Vagina (tissue), 2 donors: ENCODE measurements around the gene LMO1. TPM values are rescaled to one million over a fixed set of nuclear protein-coding genes. Genes with fewer than 3 reads are reported as not detected.

Experiments
- DNase-seq, 2 donors: peaks; one replicate each; pipeline ENCODE4 v3.0.0-alpha.2; 2017; ENCODE audit errors: extremely low spot score in 2 of 2
- H3K27ac ChIP-seq: fragments of 200-600 bp; sonication (generic); one replicate; pipeline ENCODE4 v1.5.1; 2019
- H3K27me3 ChIP-seq: fragments of 200-600 bp; sonication (generic); one replicate; pipeline ENCODE4 v1.5.1; 2019
- H3K36me3 ChIP-seq, 2 donors: fragments of 200-600 bp; sonication (generic); one replicate each; pipeline ENCODE4 v1.5.1; 2017 to 2019
- H3K4me1 ChIP-seq: fragments of 200-600 bp; sonication (generic); one replicate; pipeline ENCODE4 v1.5.1; 2019
- H3K4me3 ChIP-seq, 2 donors: fragments of 200-600 bp; sonication (generic); 1 replicate in 1 of 2; 2 replicates in 1 of 2; pipeline ENCODE4 v1.5.1; 2016 to 2019
- H3K9me3 ChIP-seq: fragments of 200-600 bp; sonication (generic); one replicate; pipeline ENCODE4 v1.5.1; 2019
- POLR2A ChIP-seq, 2 donors: fragments of 450-650 bp; IDR thresholded peaks; one replicate each; pipeline ENCODE4 v1.6.1; 2017; ENCODE audit warnings: antibody characterized with exemption in 2 of 2, mild to moderate bottlenecking in 2 of 2, moderate library complexity in 2 of 2
- POLR2AphosphoS5 ChIP-seq, 2 donors: sonication (generic); formaldehyde crosslinking; IDR thresholded peaks; one replicate each; pipeline ENCODE4 v1.9.0; 2017; ENCODE audit warnings: antibody characterized with exemption in 2 of 2, mild to moderate bottlenecking in 2 of 2, low read depth in 1 of 2; ENCODE audit not compliant: insufficient read depth in 1 of 2
- intact Hi-C: fragments of 100-400 bp; cut with DNase I; formaldehyde crosslinking; loops from one replicate; pipeline ENCODE4 v1.15.1; 2023
- total RNA-seq: library from RNA; depleted of rRNA; stranded (reverse); fragments of >200 nt; gene quantifications from one replicate; pipeline ENCODE4 v1.2.3, GENCODE V29; 2016
- TF ChIP-seq, protein P1 (sequence below), 3 experiments: fragments of 450-650 bp in 2 of 3; fragments of 200-600 bp in 1 of 3; sonication (generic) in 1 of 3; IDR thresholded peaks; one replicate each; pipeline ENCODE4 v1.5.1; 2017 to 2019; ENCODE audit warnings: antibody characterized with exemption in 3 of 3, mild to moderate bottlenecking in 2 of 3, moderate library complexity in 2 of 3

Gene LMO1
- total RNA-seq, 1 donor from 2014 or later = not detected

DNA sequence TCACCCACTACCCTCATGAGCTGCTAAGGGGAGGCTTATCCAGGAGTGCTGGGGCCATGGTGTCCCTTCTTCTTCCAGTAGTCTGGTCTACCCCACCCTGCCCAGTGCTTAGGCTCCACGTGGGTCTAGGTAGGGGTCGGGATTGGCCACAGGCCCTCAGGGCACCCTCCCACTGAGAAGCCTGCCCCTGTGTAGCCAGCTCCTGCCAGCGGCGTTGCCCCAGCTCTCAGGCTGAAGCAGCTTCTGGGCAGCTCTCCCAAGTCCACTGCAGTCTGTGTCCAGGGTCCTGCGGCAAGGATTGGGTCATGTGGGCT is 70.8 kb downstream of the LMO1 start:
- Histone ChIP-seq H3K27ac (no peak overlapping the region), H3K9me3 (no peaks in the 10 kb centered on the region), H3K27me3 (no peaks in the 10 kb centered on the region), H3K36me3 (no peaks in the 10 kb centered on the region), H3K4me1 (no peaks in the 10 kb centered on the region), H3K4me3 (no peak overlapping the region)
- intact Hi-C loops = no loop called here
- peak in 1 of 2 donors; percentile 83 for DNase-seq
- no peak for TF ChIP-seq POLR2AphosphoS5 (IDR thresholded peaks at IDR 0.05; ENCODE audit: insufficient read depth in 1 of 2, low read depth in 1 of 2)
- TF ChIP-seq, protein P1, sequence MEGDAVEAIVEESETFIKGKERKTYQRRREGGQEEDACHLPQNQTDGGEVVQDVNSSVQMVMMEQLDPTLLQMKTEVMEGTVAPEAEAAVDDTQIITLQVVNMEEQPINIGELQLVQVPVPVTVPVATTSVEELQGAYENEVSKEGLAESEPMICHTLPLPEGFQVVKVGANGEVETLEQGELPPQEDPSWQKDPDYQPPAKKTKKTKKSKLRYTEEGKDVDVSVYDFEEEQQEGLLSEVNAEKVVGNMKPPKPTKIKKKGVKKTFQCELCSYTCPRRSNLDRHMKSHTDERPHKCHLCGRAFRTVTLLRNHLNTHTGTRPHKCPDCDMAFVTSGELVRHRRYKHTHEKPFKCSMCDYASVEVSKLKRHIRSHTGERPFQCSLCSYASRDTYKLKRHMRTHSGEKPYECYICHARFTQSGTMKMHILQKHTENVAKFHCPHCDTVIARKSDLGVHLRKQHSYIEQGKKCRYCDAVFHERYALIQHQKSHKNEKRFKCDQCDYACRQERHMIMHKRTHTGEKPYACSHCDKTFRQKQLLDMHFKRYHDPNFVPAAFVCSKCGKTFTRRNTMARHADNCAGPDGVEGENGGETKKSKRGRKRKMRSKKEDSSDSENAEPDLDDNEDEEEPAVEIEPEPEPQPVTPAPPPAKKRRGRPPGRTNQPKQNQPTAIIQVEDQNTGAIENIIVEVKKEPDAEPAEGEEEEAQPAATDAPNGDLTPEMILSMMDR (IDR thresholded peaks at IDR 0.05) = peak in 1 of 3 experiments; percentile 4

DNA sequence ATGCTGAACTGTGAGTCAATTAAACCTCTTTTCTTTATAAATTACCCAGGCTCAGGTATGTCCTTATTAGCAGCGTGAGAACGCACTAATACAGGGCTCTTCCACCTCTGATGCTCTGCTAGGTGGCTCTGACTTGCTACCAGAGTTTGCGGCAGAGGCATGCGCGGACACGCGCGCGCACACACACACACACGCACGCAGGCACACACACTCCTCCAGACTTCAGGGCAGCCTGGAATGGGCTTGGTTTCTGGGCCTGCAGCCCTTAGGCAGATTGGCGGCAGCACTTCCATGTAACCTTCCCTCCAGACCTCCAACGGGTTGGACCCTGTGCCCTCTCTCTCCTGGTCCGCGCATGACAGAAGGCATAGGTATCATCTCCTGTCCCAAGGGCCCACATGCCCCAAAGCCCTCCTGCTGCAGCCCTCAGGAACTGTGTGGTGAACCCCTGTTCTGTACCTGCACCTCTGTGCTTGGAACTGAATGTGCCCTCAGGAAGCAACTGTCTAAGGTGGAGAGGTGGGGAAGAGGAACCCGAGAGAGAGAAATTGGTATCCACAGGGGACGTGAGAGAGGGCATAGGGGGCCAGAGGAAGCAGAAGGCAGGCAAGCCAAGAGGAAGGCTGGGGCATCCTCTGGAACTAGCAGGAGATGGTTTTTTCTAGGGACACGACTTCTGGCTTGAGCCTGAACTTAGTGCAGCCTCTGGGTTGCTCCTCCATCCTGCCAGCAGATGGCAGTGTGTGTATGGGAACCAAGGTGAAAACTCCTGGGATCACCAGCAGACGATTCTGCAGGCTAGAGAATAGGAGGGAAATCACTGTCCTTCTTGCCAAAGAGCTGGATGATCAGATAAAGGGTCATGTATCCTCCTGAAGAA is 71.4 kb downstream of the LMO1 start:
- H3K36me3 ChIP-seq = no peaks in the 10 kb centered on the region
- no peaks in the 10 kb centered on the region for H3K9me3 ChIP-seq
- H3K4me3 ChIP-seq = no peak overlapping the region
- no peaks in the 10 kb centered on the region for H3K27me3 ChIP-seq
- DNase-seq = peak in 1 of 2 donors; percentile 80
- H3K27ac ChIP-seq = no peak overlapping the region
- intact Hi-C loops = no loop called here
- H3K4me1 ChIP-seq = no peaks in the 10 kb centered on the region
- TF ChIP-seq POLR2AphosphoS5 (IDR thresholded peaks at IDR 0.05; ENCODE audit: insufficient read depth in 1 of 2, low read depth in 1 of 2) (no peak), POLR2A (IDR thresholded peaks at IDR 0.05) (no peak)
- TF ChIP-seq, protein P1 (IDR thresholded peaks at IDR 0.05) = peak; percentile 19 to 60 (median 60)

DNA sequence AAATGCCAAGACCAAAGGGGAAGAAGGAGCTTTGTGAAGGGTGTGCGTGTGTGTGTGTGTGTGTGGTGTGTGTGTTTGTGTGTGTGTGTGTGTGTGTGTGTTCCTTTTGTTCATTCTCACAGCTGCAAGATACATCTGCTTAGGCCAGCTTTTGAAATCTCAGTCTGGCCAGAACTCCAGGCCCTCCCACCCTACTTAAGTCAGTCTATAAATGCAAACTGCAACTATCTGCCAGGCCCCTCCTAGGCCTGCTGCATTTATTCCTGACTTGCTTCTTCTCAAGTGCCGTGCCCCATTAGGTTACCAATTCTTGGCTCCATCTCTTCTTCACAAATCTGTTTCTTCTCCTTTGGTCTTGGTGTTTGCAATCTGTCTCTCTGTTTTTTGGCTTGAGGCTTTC is 73.2 kb downstream of the LMO1 start:
- no peaks in the 10 kb centered on the region for H3K27me3 ChIP-seq
- no peaks in the 10 kb centered on the region for H3K36me3 ChIP-seq
- H3K4me1 ChIP-seq = no peaks in the 10 kb centered on the region
- no peak overlapping the region for H3K4me3 ChIP-seq
- H3K9me3 ChIP-seq = no peaks in the 10 kb centered on the region
- no peak for DNase-seq
- no peak for TF ChIP-seq POLR2A (IDR thresholded peaks at IDR 0.05)
- no peak overlapping the region for H3K27ac ChIP-seq
- intact Hi-C loops = no loop called here

DNA sequence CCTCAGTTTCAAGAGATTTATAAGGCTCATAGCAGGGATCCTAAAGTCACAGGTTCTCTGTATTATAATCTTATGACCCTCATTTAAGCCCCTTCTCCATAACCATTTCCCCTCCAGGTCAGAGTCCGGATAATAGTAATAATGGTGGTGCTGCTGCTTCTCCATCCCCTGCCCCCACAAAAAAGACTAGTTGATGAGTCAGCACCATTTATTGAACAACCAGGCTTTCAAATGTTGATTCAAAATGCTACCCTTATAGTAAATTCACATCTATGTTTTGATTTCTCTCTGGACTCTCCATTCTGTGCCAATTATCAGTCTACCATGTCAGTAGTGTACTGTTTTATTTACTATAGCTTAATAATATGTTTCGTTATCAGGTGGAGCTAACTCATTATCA is 77.2 kb downstream of the LMO1 start:
- no peak for TF ChIP-seq POLR2A (IDR thresholded peaks at IDR 0.05)
- no peak for DNase-seq
- no peaks in the 10 kb centered on the region for H3K36me3 ChIP-seq
- no peak overlapping the region for H3K27ac ChIP-seq
- no peaks in the 10 kb centered on the region for H3K4me1 ChIP-seq
- H3K4me3 ChIP-seq = no peak overlapping the region
- no peaks in the 10 kb centered on the region for H3K9me3 ChIP-seq
- no peaks in the 10 kb centered on the region for H3K27me3 ChIP-seq
- intact Hi-C loops = no loop called here

DNA sequence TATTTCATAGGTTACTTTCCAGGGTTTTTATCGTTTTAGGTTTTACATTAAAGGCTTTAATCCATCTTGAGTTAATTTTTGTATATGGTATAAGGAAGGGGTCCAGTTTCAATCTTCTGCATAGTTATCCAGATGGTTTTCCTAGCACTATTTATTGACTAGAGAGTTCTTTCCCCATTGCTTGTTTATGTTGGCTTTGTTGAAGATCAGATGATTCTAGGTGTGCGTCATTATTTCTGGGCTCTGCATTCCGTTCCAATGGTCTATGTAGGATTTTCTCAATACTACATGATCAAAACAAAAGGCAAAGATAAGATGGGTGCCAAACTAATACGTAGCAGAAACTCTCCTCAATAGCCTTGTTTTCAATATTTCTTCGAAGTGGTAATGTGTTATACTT is 80.6 kb downstream of the LMO1 start:
- Histone ChIP-seq H3K36me3 (no peaks in the 10 kb centered on the region), H3K4me1 (no peaks in the 10 kb centered on the region), H3K4me3 (no peak overlapping the region), H3K9me3 (no peaks in the 10 kb centered on the region), H3K27ac (no peak overlapping the region), H3K27me3 (no peaks in the 10 kb centered on the region)
- TF ChIP-seq, protein P1 (IDR thresholded peaks at IDR 0.05) = no peak
- TF ChIP-seq POLR2AphosphoS5 (IDR thresholded peaks at IDR 0.05; ENCODE audit: insufficient read depth in 1 of 2, low read depth in 1 of 2) (no peak), POLR2A (IDR thresholded peaks at IDR 0.05) (no peak)
- no peak for DNase-seq
- intact Hi-C loops = no loop called here

DNA sequence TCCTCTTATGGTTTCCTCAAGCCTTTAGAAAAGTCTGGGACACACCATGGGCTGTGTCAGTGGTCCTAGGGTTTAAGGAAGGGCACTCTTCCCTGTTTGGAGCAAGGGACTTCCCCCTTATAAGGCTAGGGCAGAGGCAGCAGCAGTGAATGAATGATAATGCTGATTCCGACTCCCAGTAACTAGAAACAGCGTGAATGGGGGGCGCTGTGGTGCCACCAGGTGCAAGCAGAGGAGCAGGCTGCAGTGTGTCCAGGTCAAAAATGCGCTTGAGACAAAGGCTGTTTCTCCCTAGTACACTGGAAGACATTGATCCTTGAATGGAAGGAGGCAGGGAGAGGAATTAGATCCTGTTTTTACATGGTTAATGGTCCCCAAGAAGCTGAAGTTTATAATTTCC is 83.2 kb downstream of the LMO1 start:
- no peaks in the 10 kb centered on the region for H3K27me3 ChIP-seq
- H3K4me3 ChIP-seq = no peak overlapping the region
- DNase-seq = no peak
- H3K36me3 ChIP-seq = no peaks in the 10 kb centered on the region
- H3K9me3 ChIP-seq = no peaks in the 10 kb centered on the region
- intact Hi-C loops = no loop called here
- H3K4me1 ChIP-seq = no peaks in the 10 kb centered on the region
- TF ChIP-seq, protein P1 (IDR thresholded peaks at IDR 0.05) = no peak
- TF ChIP-seq POLR2A (IDR thresholded peaks at IDR 0.05) = no peak
- no peak for TF ChIP-seq POLR2AphosphoS5 (IDR thresholded peaks at IDR 0.05; ENCODE audit: insufficient read depth in 1 of 2, low read depth in 1 of 2)
- no peak overlapping the region for H3K27ac ChIP-seq
